Naive B cell (primary cell): ENCODE data around the gene SLC26A2. TPM values are rescaled to one million over a fixed set of nuclear protein-coding genes. Genes with fewer than 3 reads are reported as not detected.
A peak's percentile ranks its signal among the peaks of the same experiment; 100 is the strongest.

Experiments used
- ATAC-seq, 2 donors: fragments of 150-1000 bp; cut with Tn5 transposase; 2 replicates each; pipeline ENCODE4 v1.10.0; 2021; ENCODE audit warnings: low read depth in 2 of 2, mild to moderate bottlenecking in 2 of 2, moderate library complexity in 2 of 2
- DNase-seq: peaks from one replicate; pipeline ENCODE4 v3.0.0; 2022
- H3K27ac Mint-ChIP-seq, 6 donors: one replicate each; pipeline ENCODE4 v1.8.0; 2020 to 2022; ENCODE audit warnings: mild to moderate bottlenecking in 6 of 6, mixed read lengths in 6 of 6, moderate library complexity in 5 of 6, inconsistent platforms in 2 of 6
- H3K27me3 Mint-ChIP-seq, 3 donors: one replicate each; pipeline ENCODE4 v1.8.0; 2021 to 2022; ENCODE audit warnings: mixed read lengths in 3 of 3, mild to moderate bottlenecking in 1 of 3
- H3K36me3 Mint-ChIP-seq, 2 donors: one replicate each; pipeline ENCODE4 v1.8.0; 2020 to 2022; ENCODE audit warnings: mixed read lengths in 2 of 2, inconsistent platforms in 1 of 2, mild to moderate bottlenecking in 1 of 2
- H3K4me1 Mint-ChIP-seq, 3 donors: one replicate each; pipeline ENCODE4 v1.8.0; 2020 to 2022; ENCODE audit warnings: mixed read lengths in 3 of 3, inconsistent platforms in 1 of 3, mild to moderate bottlenecking in 1 of 3, moderate library complexity in 1 of 3
- H3K4me3 Mint-ChIP-seq, 8 donors: one replicate each; pipeline ENCODE4 v1.8.0; 2020 to 2022; ENCODE audit warnings: mild to moderate bottlenecking in 8 of 8, mixed read lengths in 8 of 8, moderate library complexity in 8 of 8, inconsistent platforms in 2 of 8
- H3K9me3 Mint-ChIP-seq, 7 donors: one replicate each; pipeline ENCODE4 v1.8.0; 2020 to 2022; ENCODE audit warnings: mixed read lengths in 7 of 7, mild to moderate bottlenecking in 5 of 7, inconsistent platforms in 2 of 7, moderate library complexity in 1 of 7
- polyA plus RNA-seq, 6 donors: library from polyadenylated mRNA; unstranded; fragments of 300-500 nt; fragmentation: Illumina TruSeq; gene quantifications; one replicate each; pipeline ENCODE4 v1.2.3, GENCODE V29; 2021; ENCODE audit warnings: low read depth in 6 of 6

Gene SLC26A2
- polyA plus RNA-seq, 6 donors from 2014 or later: 1.4 to 4.1 (median 2.6) TPM

GRCh38 chr5:150033334-150033733, 72.8 kb downstream of the SLC26A2 start:
- Mint-ChIP-seq H3K4me3 (no peak overlapping the region), H3K9me3 (no peaks in the 10 kb centered on the region), H3K27ac (peak overlapping the region in 2 of 6 donors; percentile 16 to 75), H3K4me1 (peaks cover 12 to 29% (median 25%) of the 10 kb centered on the region in 3 donors), H3K27me3 (no peaks in the 10 kb centered on the region), H3K36me3 (peaks cover 50 to 52% of the 10 kb centered on the region in 2 donors)
- no peak for ATAC-seq
- no peak for DNase-seq

DNA sequence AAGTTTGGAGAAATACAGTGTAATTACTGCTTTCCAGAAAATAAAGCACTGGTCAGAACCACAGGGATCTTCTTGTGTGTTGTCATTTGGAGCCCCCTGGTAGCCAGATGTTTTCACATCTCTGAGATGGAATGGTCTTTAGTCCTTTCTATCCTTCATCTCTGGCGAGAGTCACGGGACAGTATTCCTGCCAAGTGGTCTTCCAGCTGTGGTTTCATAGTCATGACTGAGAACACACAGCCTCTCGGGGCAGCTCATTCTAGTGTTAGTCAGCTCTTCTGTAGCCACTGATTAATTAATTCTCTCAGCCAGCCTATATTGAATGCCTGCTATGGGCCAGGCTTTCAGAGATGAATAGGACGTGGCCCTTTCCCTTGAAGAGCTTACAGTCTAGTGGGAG, 74.1 kb downstream of the SLC26A2 start:
- no peak for ATAC-seq
- peak overlapping the region in 1 of 6 donors; percentile 36 for H3K27ac Mint-ChIP-seq
- no peaks in the 10 kb centered on the region for H3K9me3 Mint-ChIP-seq
- H3K4me1 Mint-ChIP-seq: peaks cover 12 to 30% (median 25%) of the 10 kb centered on the region in 3 donors
- H3K27me3 Mint-ChIP-seq: no peaks in the 10 kb centered on the region
- peaks cover 50 to 57% of the 10 kb centered on the region in 2 donors for H3K36me3 Mint-ChIP-seq
- DNase-seq: no peak
- H3K4me3 Mint-ChIP-seq: no peak overlapping the region

GRCh38 chr5:150035139-150035895, 74.8 kb downstream of the SLC26A2 start:
- ATAC-seq: peak; percentile 85 to 94
- peaks cover 54 to 56% of the 10 kb centered on the region in 2 donors for H3K36me3 Mint-ChIP-seq
- peak overlapping the region; percentile 21 to 50 (median 42) for H3K27ac Mint-ChIP-seq
- H3K4me3 Mint-ChIP-seq: no peak overlapping the region
- peak; percentile 35 for DNase-seq
- no peaks in the 10 kb centered on the region for H3K9me3 Mint-ChIP-seq
- H3K4me1 Mint-ChIP-seq: peaks cover 12 to 30% (median 25%) of the 10 kb centered on the region in 3 donors
- H3K27me3 Mint-ChIP-seq: no peaks in the 10 kb centered on the region

GRCh38 chr5:150036513-150036912, 76.0 kb downstream of the SLC26A2 start:
- Mint-ChIP-seq H3K9me3 (no peaks in the 10 kb centered on the region), H3K4me1 (peaks cover 12 to 30% (median 25%) of the 10 kb centered on the region in 3 donors), H3K27me3 (no peaks in the 10 kb centered on the region), H3K36me3 (peaks cover 55 to 60% of the 10 kb centered on the region in 2 donors), H3K27ac (no peak overlapping the region), H3K4me3 (no peak overlapping the region)
- DNase-seq (no peak), ATAC-seq (no peak)

Other genes with a start within 250 kb of the SLC26A2 start
- gene PPARGC1B, start 230.4 kb upstream of the SLC26A2 start, polyA plus RNA-seq: 1 to 10 TPM in 5 of 6 donors, under 1 TPM in 1; 0.62 to 2.5 (median 1.6) TPM
- not detected for gene PDE6A, start 16.0 kb upstream of the SLC26A2 start, polyA plus RNA-seq
- gene TIGD6, start 39.9 kb downstream of the SLC26A2 start, polyA plus RNA-seq: 1 to 10 TPM; 3.4 to 6.4 (median 4.0) TPM
- 10 to 100 TPM in 1 of 6 donors, 1 to 10 TPM in 5; 3.8 to 16.7 (median 9.0) TPM for gene HMGXB3, start 40.0 kb downstream of the SLC26A2 start, polyA plus RNA-seq
- 1 to 10 TPM in 2 of 6 donors, under 1 TPM in 4; 0.20 to 1.5 (median 0.96) TPM for gene CSF1R, start 125.8 kb downstream of the SLC26A2 start, polyA plus RNA-seq
- 1 to 10 TPM in 3 of 6 donors, under 1 TPM in 2, not detected in 1; 0.09 to 1.8 (median 1.1) TPM for gene PDGFRB, start 195.1 kb downstream of the SLC26A2 start, polyA plus RNA-seq
- gene CDX1, start 206.0 kb downstream of the SLC26A2 start, polyA plus RNA-seq: not detected
- not detected for gene SLC6A7, start 229.3 kb downstream of the SLC26A2 start, polyA plus RNA-seq